IMR-90 (cell line): ENCODE results near the gene FLRT1. TPM values are rescaled to one million over a fixed set of nuclear protein-coding genes. Genes with fewer than 3 reads are reported as not detected.

Experiments used
- ATAC-seq: fragments of 200-7000 bp; cut with Tn5 transposase; 2 replicates; pipeline ENCODE4 v1.9.1; 2020; ENCODE audit warnings: low read depth, mild to moderate bottlenecking, moderate library complexity
- BruUV-seq: library from RNA; stranded (reverse); fragments of 400-500 nt; replicated peaks from 2 replicates; lab custom pipeline; 2021; lab: Mats Ljungman, UMichigan
- CTCF ChIA-PET: fragments of 300-600 bp; formaldehyde crosslinking; extraction: SDS; loops from one replicate; lab custom pipeline; 2021; ENCODE audit warnings: antibody characterized with exemption; lab: Yijun Ruan, JAX
- POLR2A ChIA-PET: fragments of 300-600 bp; sonication (Branson Sonifier 250); formaldehyde crosslinking; loops from one replicate; lab custom pipeline; 2022; ENCODE audit warnings: antibody characterized with exemption; ENCODE audit not compliant: unreplicated experiment; lab: Charles Lee
- DNase-seq: peaks from one replicate; pipeline ENCODE4 v3.0.0; 2013
- H2AFZ ChIP-seq: replicated peaks from 2 replicates; pipeline ENCODE3; 2013; ENCODE audit warnings: low read length, mild to moderate bottlenecking; ENCODE audit not compliant: poor library complexity
- H2AK5ac ChIP-seq: 2 replicates; pipeline ENCODE4 v1.6.1; 2013; ENCODE audit warnings: low read depth, low read length, inconsistent platforms
- H2AK9ac ChIP-seq: replicated peaks from 2 replicates; pipeline ENCODE3; 2013; ENCODE audit warnings: mild to moderate bottlenecking, low read depth, low read length, moderate library complexity; ENCODE audit not compliant: poor library complexity
- H2BK120ac ChIP-seq: 2 replicates; pipeline ENCODE4 v1.6.1; 2013; ENCODE audit warnings: low read depth, low read length, inconsistent platforms
- H2BK15ac ChIP-seq: 3 replicates; pipeline ENCODE4 v1.6.1; 2013; ENCODE audit warnings: low read depth, low read length, inconsistent platforms
- H2BK20ac ChIP-seq: 2 replicates; pipeline ENCODE4 v1.6.1; 2013; ENCODE audit warnings: low read depth, mild to moderate bottlenecking, inconsistent platforms, low read length, moderate library complexity
- H2BK5ac ChIP-seq: 2 replicates; pipeline ENCODE4 v1.6.1; 2013; ENCODE audit warnings: mild to moderate bottlenecking, low read depth, low read length, inconsistent platforms; ENCODE audit not compliant: poor library complexity, severe bottlenecking
- H3K14ac ChIP-seq: replicated peaks from 2 replicates; pipeline ENCODE4 v1.6.1; 2013; ENCODE audit warnings: low read depth, low read length, inconsistent platforms
- H3K18ac ChIP-seq: 2 replicates; pipeline ENCODE4 v1.6.1; 2013; ENCODE audit warnings: low read depth, low read length, control low read depth
- H3K23ac ChIP-seq: 2 replicates; pipeline ENCODE4 v1.6.1; 2013; ENCODE audit warnings: low read depth, low read length, inconsistent platforms
- H3K27ac ChIP-seq: 2 replicates; pipeline ENCODE4 v1.5.1; 2013; ENCODE audit warnings: mild to moderate bottlenecking, control low read depth, low read length; ENCODE audit not compliant: insufficient read depth
- H3K27me3 ChIP-seq: 2 replicates; pipeline ENCODE4 v1.6.1; 2013; ENCODE audit warnings: low read length; ENCODE audit not compliant: control insufficient read depth, insufficient read depth
- H3K36me3 ChIP-seq: 2 replicates; pipeline ENCODE4 v1.6.1; 2013; ENCODE audit warnings: low read length, mixed read lengths; ENCODE audit not compliant: control insufficient read depth, insufficient read depth
- H3K4ac ChIP-seq: 2 replicates; pipeline ENCODE4 v1.6.1; 2013; ENCODE audit warnings: low read depth, low read length, inconsistent platforms
- H3K4me1 ChIP-seq: 2 replicates; pipeline ENCODE4 v1.6.1; 2013; ENCODE audit warnings: low read length, mixed read lengths; ENCODE audit not compliant: control insufficient read depth, insufficient read depth
- H3K4me2 ChIP-seq: 2 replicates; pipeline ENCODE4 v1.6.1; 2013; ENCODE audit warnings: low read depth, mild to moderate bottlenecking, control low read depth, low read length, moderate library complexity
- H3K4me3 ChIP-seq: 2 replicates; pipeline ENCODE4 v1.5.1; 2013; ENCODE audit warnings: low read depth, mild to moderate bottlenecking, control low read depth, low read length, moderate library complexity; ENCODE audit not compliant: insufficient read depth
- H3K56ac ChIP-seq: 2 replicates; pipeline ENCODE4 v1.6.1; 2013; ENCODE audit warnings: low read length, inconsistent platforms; ENCODE audit not compliant: insufficient read depth; ENCODE audit errors: extremely low read depth
- H3K79me1 ChIP-seq, 2 experiments: 2 replicates each; pipeline ENCODE4 v1.6.1; 2013; ENCODE audit warnings: low read length in 2 of 2, inconsistent platforms in 1 of 2, low read depth in 1 of 2
- H3K9ac ChIP-seq: 2 replicates; pipeline ENCODE4 v1.6.1; 2013; ENCODE audit warnings: low read depth, low read length, control low read depth
- H3K9me1 ChIP-seq: 2 replicates; pipeline ENCODE4 v1.6.1; 2013; ENCODE audit warnings: low read length, inconsistent platforms; ENCODE audit not compliant: insufficient read depth
- H3K9me3 ChIP-seq: 2 replicates; pipeline ENCODE4 v1.6.1; 2013; ENCODE audit warnings: low read length; ENCODE audit not compliant: control insufficient read depth, insufficient read depth
- H4K20me1 ChIP-seq: 2 replicates; pipeline ENCODE4 v1.6.1; 2013; ENCODE audit warnings: low read length, inconsistent platforms; ENCODE audit not compliant: insufficient read depth
- H4K5ac ChIP-seq: 2 replicates; pipeline ENCODE4 v1.6.1; 2013; ENCODE audit warnings: mild to moderate bottlenecking, low read depth, low read length, control low read depth
- H4K8ac ChIP-seq, 2 experiments: 2 replicates each; pipeline ENCODE4 v1.6.1; 2013; ENCODE audit warnings: low read depth in 2 of 2, low read length in 2 of 2, control low read depth in 1 of 2, inconsistent platforms in 1 of 2
- H4K91ac ChIP-seq: 2 replicates; pipeline ENCODE4 v1.6.1; 2013; ENCODE audit warnings: low read depth, low read length, inconsistent platforms; ENCODE audit not compliant: insufficient read depth
- BHLHE40 ChIP-seq: fragments of 150-350 bp; IDR thresholded peaks from 2 replicates; pipeline ENCODE4 v1.6.1; 2016; ENCODE audit warnings: mild to moderate bottlenecking, low read depth, low read length
- CEBPB ChIP-seq: IDR thresholded peaks from 2 replicates; pipeline ENCODE4 v1.6.1; 2012; ENCODE audit warnings: low read depth, low read length, improper control_type of control experiment
- CHD1 ChIP-seq: IDR thresholded peaks from 2 replicates; pipeline ENCODE4 v1.6.1; 2012; ENCODE audit warnings: low read depth, low read length, improper control_type of control experiment
- MAFK ChIP-seq: IDR thresholded peaks from 2 replicates; pipeline ENCODE4 v1.6.1; 2012; ENCODE audit warnings: low read depth, low read length, improper control_type of control experiment
- MAZ ChIP-seq: IDR thresholded peaks from 2 replicates; pipeline ENCODE4 v1.6.1; 2012; ENCODE audit warnings: low read depth, mild to moderate bottlenecking, low read length, improper control_type of control experiment, moderate library complexity, borderline replicate concordance
- NFE2L2 ChIP-seq: fragments of 150-350 bp; IDR thresholded peaks from 2 replicates; pipeline ENCODE4 v1.6.1; 2016; ENCODE audit warnings: low read depth, mild to moderate bottlenecking, low read length
- POLR2A ChIP-seq: IDR thresholded peaks from 2 replicates; pipeline ENCODE4 v1.6.1; 2012; ENCODE audit warnings: mild to moderate bottlenecking, low read depth, low read length
- RAD21 ChIP-seq: IDR thresholded peaks from 2 replicates; pipeline ENCODE4 v1.6.1; 2012; ENCODE audit warnings: low read length, improper control_type of control experiment
- RFX5 ChIP-seq: IDR thresholded peaks from 2 replicates; pipeline ENCODE4 v1.8.0; 2012; ENCODE audit warnings: low read depth, mild to moderate bottlenecking, low read length, moderate library complexity
- WGBS, 2 experiments: methylation state at CpG; one replicate each; pipeline versions ENCODE4 v1.1.5 to v1.1.7; 2013; ENCODE audit warnings: missing lambda C conversion rate in 2 of 2; ENCODE audit not compliant: insufficient read length in 1 of 2; ENCODE audit errors: extremely low coverage in 2 of 2; 5-methylcytosine and 5-hydroxymethylcytosine counted together
- dilution Hi-C: fragments of 300-500 bp; cut with HindIII; formaldehyde crosslinking; loops from one replicate; pipeline ENCODE4 v1.14.3; 2018; ENCODE audit warnings: low sequenced_read_pairs; ENCODE audit not compliant: unreplicated experiment
- in situ Hi-C: fragments of 300-500 bp; cut with MboI; formaldehyde crosslinking; loops from 3 replicates; pipeline ENCODE4 v1.14.3; 2019; ENCODE audit warnings: low sequenced_read_pairs, inconsistent platforms, mixed read lengths
- intact Hi-C: fragments of 100-400 bp; cut with micrococcal nuclease; formaldehyde crosslinking; loops from 2 replicates; pipeline ENCODE4 v1.10.0; 2022
- polyA plus RNA-seq, 3 experiments: library from polyadenylated mRNA; depleted of rRNA; stranded (reverse); fragments of >200 nt; gene quantifications; 2 replicates each; pipeline ENCODE4 v1.2.3, GENCODE V29; 2012; ENCODE audit warnings: low replicate concordance in 1 of 3
- total RNA-seq: library from RNA; depleted of rRNA; stranded (reverse); fragments of >200 nt; gene quantifications from 2 replicates; pipeline ENCODE4 v1.2.3, GENCODE V29; 2012
- TF ChIP-seq, protein P1 (sequence below): conservative IDR thresholded peaks from 2 replicates; pipeline ENCODE4 v1.5.1; 2012; ENCODE audit warnings: mild to moderate bottlenecking, low read depth, low read length, improper control_type of control experiment

Gene FLRT1
- total and polyA plus RNA-seq, 2 of the 4 experiments (the other 2 are of a cell fraction) = under 0.01 to 0.07 TPM

DNA sequence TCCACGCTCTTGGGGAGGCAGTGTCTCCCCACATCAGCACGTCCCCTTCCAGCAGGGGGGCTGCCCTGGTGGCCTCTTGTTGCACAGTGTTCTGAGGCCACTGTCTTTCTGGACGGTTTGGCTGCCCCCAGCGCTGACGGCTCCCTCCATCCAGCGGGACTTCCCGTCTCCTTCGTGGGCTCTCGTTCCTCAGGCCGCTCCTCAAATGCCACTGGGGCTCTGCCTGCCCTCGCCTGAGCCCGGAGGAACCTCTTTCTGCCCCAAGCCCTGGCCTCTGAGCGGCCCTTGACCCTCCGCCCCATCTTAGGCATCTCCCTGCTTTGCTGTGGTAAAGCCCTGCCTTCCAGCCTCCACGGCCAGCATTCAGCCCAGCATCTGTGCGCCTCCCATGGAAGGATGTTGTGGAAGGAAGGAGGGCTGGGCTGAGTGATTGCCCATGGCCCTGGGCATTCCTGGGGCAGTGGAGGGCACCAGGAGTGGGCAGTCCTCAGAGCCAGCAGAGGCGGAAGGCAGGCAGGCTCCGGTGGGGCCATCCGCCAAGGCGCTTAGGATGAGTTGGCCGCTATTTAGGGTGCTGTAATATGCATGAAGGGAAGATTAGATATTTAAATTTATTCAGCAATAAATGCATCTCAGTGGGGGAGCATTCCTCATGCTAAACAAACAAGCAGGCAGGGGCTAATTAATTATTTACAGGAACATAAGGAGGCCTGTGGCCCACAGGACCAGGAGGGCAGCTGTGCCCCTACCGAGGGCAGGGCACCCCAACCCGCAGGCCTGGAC, 31.7 kb upstream of the FLRT1 start:
- WGBS, 2 experiments = 78% methylated on average over 9 of the region's 23 CpGs; no CpG with 5 or more reads in 1 of the 2 experiments
- in situ Hi-C loops = no loop called here
- no peak overlapping the region for H2BK20ac ChIP-seq
- no peak overlapping the region for H3K27ac ChIP-seq
- BruUV-seq = no TSS peak
- H2AK5ac ChIP-seq = no peak overlapping the region
- no peak overlapping the region for H3K56ac ChIP-seq
- H4K5ac ChIP-seq = no peak overlapping the region
- H3K4me1 ChIP-seq = peaks cover 11% of the 10 kb centered on the region
- H4K91ac ChIP-seq = no peak overlapping the region
- ATAC-seq (no peak), DNase-seq (no peak)
- no peak overlapping the region for H3K4me3 ChIP-seq
- H3K79me1 ChIP-seq = peaks cover 0 to 4% of the 10 kb centered on the region in 2 experiments; a peak in 1 of 4 replicates
- no peak for TF ChIP-seq BHLHE40
- no peak for TF ChIP-seq NFE2L2
- no peak for TF ChIP-seq CHD1
- TF ChIP-seq RAD21 = no peak
- TF ChIP-seq RFX5 = no peak
- TF ChIP-seq, protein P1, sequence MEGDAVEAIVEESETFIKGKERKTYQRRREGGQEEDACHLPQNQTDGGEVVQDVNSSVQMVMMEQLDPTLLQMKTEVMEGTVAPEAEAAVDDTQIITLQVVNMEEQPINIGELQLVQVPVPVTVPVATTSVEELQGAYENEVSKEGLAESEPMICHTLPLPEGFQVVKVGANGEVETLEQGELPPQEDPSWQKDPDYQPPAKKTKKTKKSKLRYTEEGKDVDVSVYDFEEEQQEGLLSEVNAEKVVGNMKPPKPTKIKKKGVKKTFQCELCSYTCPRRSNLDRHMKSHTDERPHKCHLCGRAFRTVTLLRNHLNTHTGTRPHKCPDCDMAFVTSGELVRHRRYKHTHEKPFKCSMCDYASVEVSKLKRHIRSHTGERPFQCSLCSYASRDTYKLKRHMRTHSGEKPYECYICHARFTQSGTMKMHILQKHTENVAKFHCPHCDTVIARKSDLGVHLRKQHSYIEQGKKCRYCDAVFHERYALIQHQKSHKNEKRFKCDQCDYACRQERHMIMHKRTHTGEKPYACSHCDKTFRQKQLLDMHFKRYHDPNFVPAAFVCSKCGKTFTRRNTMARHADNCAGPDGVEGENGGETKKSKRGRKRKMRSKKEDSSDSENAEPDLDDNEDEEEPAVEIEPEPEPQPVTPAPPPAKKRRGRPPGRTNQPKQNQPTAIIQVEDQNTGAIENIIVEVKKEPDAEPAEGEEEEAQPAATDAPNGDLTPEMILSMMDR = no peak
- TF ChIP-seq MAFK = no peak
- TF ChIP-seq POLR2A = no peak
- no peak for TF ChIP-seq MAZ
- no peak for TF ChIP-seq CEBPB
- H3K14ac ChIP-seq = no peak overlapping the region
- H3K23ac ChIP-seq = no peak overlapping the region
- no peak overlapping the region for H2BK15ac ChIP-seq
- no peak overlapping the region for H3K4ac ChIP-seq
- no peaks in the 10 kb centered on the region for H3K9me3 ChIP-seq
- H2BK5ac ChIP-seq = no peak overlapping the region
- H3K27me3 ChIP-seq = no peaks in the 10 kb centered on the region
- H3K4me2 ChIP-seq = no peak overlapping the region
- H2AFZ ChIP-seq = no peak overlapping the region
- H2AK9ac ChIP-seq = no peak overlapping the region
- peaks cover 6% of the 10 kb centered on the region for H4K20me1 ChIP-seq
- H3K9ac ChIP-seq = no peak overlapping the region
- 0 out of 2 replicates have a peak, but pooled peaks cover 3% of the 10 kb centered on the region for H3K9me1 ChIP-seq
- no peak overlapping the region for H3K18ac ChIP-seq
- CTCF ChIA-PET = no interaction called here
- H4K8ac ChIP-seq = no peak overlapping the region
- H3K36me3 ChIP-seq = peaks cover 3% of the 10 kb centered on the region; the same call in 1 of the 2 replicates
- dilution Hi-C loops = no loop called here
- no peak overlapping the region for H2BK120ac ChIP-seq
- intact Hi-C loops = loop anchor here (1.0 to 10.0 kb wide), 2 partner anchors 144 to 301 kb away; partner anchors contain the start of genes CATSPERZ and ESRRA
- POLR2A ChIA-PET = no interaction called here
